Activated effector memory CD4-positive, alpha-beta T cell treated with anti-CD3 and anti-CD28 coated beads, Interleukin-2, amount 50 U/mL, for 16 hours (primary cell): Measurements from ENCODE around the gene RPL27.

Experiments used
- DNase-seq: peaks from one replicate; pipeline ENCODE4 v3.0.0-alpha.2; 2020

Gene RPL27

GRCh38 chr17:43021741-43022512 lies 23.7 kb downstream of the RPL27 start, which contains the start of gene VAT1:
TSS of gene VAT1 (minus strand) at chr17:43022385. CDS start at chr17:43022322, 63 bp downstream.
- peak; percentile 90 for DNase-seq

GRCh38 chr17:43024407-43025289 lies 26.4 kb downstream of the RPL27 start, which contains the start of gene RND2:
TSS of gene RND2 (plus strand) at chr17:43025231. CDS start at chr17:43025348, 117 bp downstream.
- DNase-seq, result peak; percentile 91

GRCh38 chr17:43025290-43025657 lies 27.1 kb downstream of the RPL27 start:
- DNase-seq, result no peak

- no peak for DNase-seq
Observed at GRCh38 chr17:43025766-43026537, 27.7 kb downstream of the RPL27 start.

GRCh38 chr17:43026595-43026994 lies 28.4 kb downstream of the RPL27 start:
- no peak for DNase-seq

GRCh38 chr17:43027091-43028032 lies 29.1 kb downstream of the RPL27 start:
- DNase-seq, result no peak

GRCh38 chr17:43028221-43028861 lies 30.1 kb downstream of the RPL27 start:
- no peak for DNase-seq

- DNase-seq, result no peak
Observed at GRCh38 chr17:43030137-43030767, 32.0 kb downstream of the RPL27 start.

- DNase-seq, result no peak
Observed at GRCh38 chr17:43031666-43032065, 33.4 kb downstream of the RPL27 start.

GRCh38 chr17:43033948-43034881 lies 36.0 kb downstream of the RPL27 start:
- DNase-seq, result no peak

- no peak for DNase-seq
Observed at GRCh38 chr17:43034894-43035293, 36.7 kb downstream of the RPL27 start.

- no peak for DNase-seq
Observed at GRCh38 chr17:43039646-43040045, 41.4 kb downstream of the RPL27 start.

- DNase-seq, result no peak
Observed at GRCh38 chr17:43040655-43041054, 42.4 kb downstream of the RPL27 start.

- no peak for DNase-seq
Observed at GRCh38 chr17:43042025-43042628, 43.9 kb downstream of the RPL27 start.

- DNase-seq, result no peak
Observed at GRCh38 chr17:43043307-43043706, 45.1 kb downstream of the RPL27 start.

- no peak for DNase-seq
Observed at GRCh38 chr17:43044024-43044423, 45.8 kb downstream of the RPL27 start.

- DNase-seq, result no peak
Observed at GRCh38 chr17:43051969-43052368, 53.8 kb downstream of the RPL27 start.
